Measurements from ENCODE around the gene NBEAL2. TPM values are rescaled to one million over a fixed set of nuclear protein-coding genes. Genes with fewer than 3 reads are reported as not detected.

NBEAL2 gene
- total RNA-seq, 1 experiment from 2014 or later = 15.7 TPM

DNA sequence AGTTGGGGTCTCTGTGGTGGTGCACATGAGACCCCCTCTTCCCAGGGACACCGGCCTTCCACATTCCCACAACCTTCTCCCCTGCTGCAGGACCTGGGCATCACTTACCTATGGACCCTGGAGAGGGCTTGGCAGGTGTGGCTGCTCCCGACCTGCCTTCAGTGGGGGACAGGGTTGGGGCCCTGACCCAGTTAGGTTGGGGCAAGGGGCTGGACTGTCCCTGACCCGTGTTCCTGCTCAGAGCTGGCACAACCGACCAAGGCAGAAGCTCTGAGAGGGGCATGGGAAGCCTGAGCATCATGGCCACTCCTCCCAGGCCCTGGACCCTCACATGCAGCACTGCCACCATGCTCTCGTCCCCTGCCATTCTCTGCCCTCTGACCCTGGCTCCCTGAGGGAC is 6.1 kb downstream of the NBEAL2 start:
- no peak for DNase-seq (ENCODE audit: low spot score)
- TF ChIP-seq, protein P1, sequence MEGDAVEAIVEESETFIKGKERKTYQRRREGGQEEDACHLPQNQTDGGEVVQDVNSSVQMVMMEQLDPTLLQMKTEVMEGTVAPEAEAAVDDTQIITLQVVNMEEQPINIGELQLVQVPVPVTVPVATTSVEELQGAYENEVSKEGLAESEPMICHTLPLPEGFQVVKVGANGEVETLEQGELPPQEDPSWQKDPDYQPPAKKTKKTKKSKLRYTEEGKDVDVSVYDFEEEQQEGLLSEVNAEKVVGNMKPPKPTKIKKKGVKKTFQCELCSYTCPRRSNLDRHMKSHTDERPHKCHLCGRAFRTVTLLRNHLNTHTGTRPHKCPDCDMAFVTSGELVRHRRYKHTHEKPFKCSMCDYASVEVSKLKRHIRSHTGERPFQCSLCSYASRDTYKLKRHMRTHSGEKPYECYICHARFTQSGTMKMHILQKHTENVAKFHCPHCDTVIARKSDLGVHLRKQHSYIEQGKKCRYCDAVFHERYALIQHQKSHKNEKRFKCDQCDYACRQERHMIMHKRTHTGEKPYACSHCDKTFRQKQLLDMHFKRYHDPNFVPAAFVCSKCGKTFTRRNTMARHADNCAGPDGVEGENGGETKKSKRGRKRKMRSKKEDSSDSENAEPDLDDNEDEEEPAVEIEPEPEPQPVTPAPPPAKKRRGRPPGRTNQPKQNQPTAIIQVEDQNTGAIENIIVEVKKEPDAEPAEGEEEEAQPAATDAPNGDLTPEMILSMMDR (conservative IDR thresholded peaks at IDR 0.05; ENCODE audit: low read depth, low read length) = no peak
- TF ChIP-seq EZH2 (IDR thresholded peaks at IDR 0.05; ENCODE audit: borderline replicate concordance, low read depth, low read length, poor library complexity, severe bottlenecking) = no peak
- no peaks in the 10 kb centered on the region for H3K36me3 ChIP-seq (ENCODE audit: insufficient read depth, low read length, poor library complexity, severe bottlenecking)
- no peaks in the 10 kb centered on the region for H3K4me1 ChIP-seq (ENCODE audit: insufficient read depth, low read length, poor library complexity, severe bottlenecking)
- CTCF ChIA-PET = no interaction called here
- intact Hi-C loops (cut with micrococcal nuclease; ENCODE audit: unreplicated experiment) = no loop called here
- H3K27ac ChIP-seq (ENCODE audit: low read depth, low read length, poor library complexity, severe bottlenecking) = no peak overlapping the region
- no peaks in the 10 kb centered on the region for H3K27me3 ChIP-seq (replicated peaks; ENCODE audit: insufficient read depth, low read depth, low read length, poor library complexity)
- H3K4me3 ChIP-seq (ENCODE audit: low read depth, low read length, poor library complexity, severe bottlenecking) = no peak overlapping the region
- H3K9me3 ChIP-seq (ENCODE audit: low read depth, low read length, poor library complexity, severe bottlenecking) = no peaks in the 10 kb centered on the region
- POLR2A ChIA-PET (ENCODE audit: low non-redundant PET) = no interaction called here
- no TSS peak for BruUV-seq (replicated peaks)

DNA sequence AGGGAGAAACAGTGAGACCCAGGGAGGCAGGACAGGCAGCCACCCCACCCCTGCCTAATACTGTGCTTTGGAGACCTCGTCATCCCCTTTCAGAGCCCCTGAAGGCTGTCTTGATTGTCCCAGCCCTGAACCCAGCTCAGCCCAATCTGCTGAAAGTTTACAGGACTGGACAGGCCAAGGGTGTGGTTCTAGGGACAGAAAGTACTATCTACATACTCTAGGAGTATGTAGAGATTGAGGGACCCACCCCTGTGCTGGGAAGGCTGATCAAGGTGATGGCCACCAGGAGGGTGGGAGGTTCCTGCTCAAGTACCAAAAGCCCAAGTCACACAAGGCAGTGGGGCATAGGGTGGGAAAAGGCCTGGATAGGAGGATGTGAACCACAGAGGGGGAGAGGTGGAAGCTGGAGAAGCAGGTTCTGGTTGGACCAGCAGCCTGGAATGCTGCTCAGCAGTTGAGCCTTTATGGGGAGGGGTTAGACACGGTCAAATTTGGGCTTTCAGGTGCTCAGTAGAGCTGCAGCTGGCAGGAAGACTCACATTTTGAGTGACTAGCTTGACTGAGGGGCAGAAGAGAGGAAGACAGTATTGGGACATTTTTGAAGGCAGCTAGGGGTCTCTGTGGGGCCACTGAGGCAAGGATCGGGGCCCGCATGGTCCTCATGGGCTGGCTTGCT is 6.7 kb downstream of the NBEAL2 start:
- DNase-seq (ENCODE audit: low spot score) = no peak
- Histone ChIP-seq H3K4me1 (ENCODE audit: insufficient read depth, low read length, poor library complexity, severe bottlenecking) (no peaks in the 10 kb centered on the region), H3K9me3 (ENCODE audit: low read depth, low read length, poor library complexity, severe bottlenecking) (no peaks in the 10 kb centered on the region), H3K36me3 (ENCODE audit: insufficient read depth, low read length, poor library complexity, severe bottlenecking) (no peaks in the 10 kb centered on the region), H3K27ac (ENCODE audit: low read depth, low read length, poor library complexity, severe bottlenecking) (no peak overlapping the region), H3K4me3 (ENCODE audit: low read depth, low read length, poor library complexity, severe bottlenecking) (no peak overlapping the region), H3K27me3 (replicated peaks; ENCODE audit: insufficient read depth, low read depth, low read length, poor library complexity) (no peaks in the 10 kb centered on the region)
- TF ChIP-seq, protein P1 (conservative IDR thresholded peaks at IDR 0.05; ENCODE audit: low read depth, low read length) = no peak
- no peak for TF ChIP-seq EZH2 (IDR thresholded peaks at IDR 0.05; ENCODE audit: borderline replicate concordance, low read depth, low read length, poor library complexity, severe bottlenecking)
- intact Hi-C loops (cut with micrococcal nuclease; ENCODE audit: unreplicated experiment) = no loop called here
- ChIA-PET CTCF (no interaction called here), POLR2A (ENCODE audit: low non-redundant PET) (no interaction called here)
- BruUV-seq (replicated peaks) = no TSS peak

DNA sequence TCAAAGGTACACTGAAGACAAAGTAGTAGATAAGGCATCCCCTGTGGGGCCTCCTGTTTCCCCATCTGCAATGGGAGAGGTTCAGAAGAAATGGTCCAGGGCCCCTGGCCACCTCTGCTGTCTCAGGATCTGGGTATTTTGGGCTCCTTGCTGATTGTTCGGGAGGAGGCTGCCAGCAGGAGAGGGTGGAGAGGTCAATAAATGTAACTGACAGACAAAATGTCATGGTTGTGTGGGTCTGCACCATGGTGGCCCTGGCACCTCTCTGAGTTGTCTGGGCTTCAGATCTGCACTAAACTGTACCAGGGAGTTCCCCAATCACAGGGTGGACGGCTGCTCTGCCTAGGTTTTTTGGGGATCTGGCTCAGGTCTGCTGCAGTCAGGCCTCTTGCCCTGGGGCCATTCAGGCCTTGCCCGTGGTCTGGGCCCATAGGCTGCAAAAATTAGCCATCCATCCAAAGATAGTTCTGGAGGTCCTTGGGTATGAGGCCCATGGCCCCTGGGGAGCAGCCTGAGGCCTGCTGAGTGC is 7.4 kb downstream of the NBEAL2 start:
- intact Hi-C loops (cut with micrococcal nuclease; ENCODE audit: unreplicated experiment) = no loop called here
- TF ChIP-seq, protein P1 (conservative IDR thresholded peaks at IDR 0.05; ENCODE audit: low read depth, low read length) = no peak
- TF ChIP-seq EZH2 (IDR thresholded peaks at IDR 0.05; ENCODE audit: borderline replicate concordance, low read depth, low read length, poor library complexity, severe bottlenecking) = no peak
- no peaks in the 10 kb centered on the region for H3K36me3 ChIP-seq (ENCODE audit: insufficient read depth, low read length, poor library complexity, severe bottlenecking)
- H3K4me1 ChIP-seq (ENCODE audit: insufficient read depth, low read length, poor library complexity, severe bottlenecking) = no peaks in the 10 kb centered on the region
- POLR2A ChIA-PET (ENCODE audit: low non-redundant PET) = no interaction called here
- no peaks in the 10 kb centered on the region for H3K27me3 ChIP-seq (replicated peaks; ENCODE audit: insufficient read depth, low read depth, low read length, poor library complexity)
- H3K4me3 ChIP-seq (ENCODE audit: low read depth, low read length, poor library complexity, severe bottlenecking) = no peak overlapping the region
- DNase-seq (ENCODE audit: low spot score) = no peak
- no peaks in the 10 kb centered on the region for H3K9me3 ChIP-seq (ENCODE audit: low read depth, low read length, poor library complexity, severe bottlenecking)
- H3K27ac ChIP-seq (ENCODE audit: low read depth, low read length, poor library complexity, severe bottlenecking) = no peak overlapping the region
- BruUV-seq (replicated peaks) = no TSS peak
- CTCF ChIA-PET = no interaction called here

Data from A673 (cell line).